Suppressor macrophage treated with lipopolysaccharide for 4 hours (primary cell): ENCODE results near the gene HP1BP3.
"Not testable (repeated sequence)": the region's sequence is repeated elsewhere in the genome, so short reads cannot be mapped to it uniquely, and the experiment has no call there.

Experiments used
- DNase-seq: peaks from one replicate; pipeline ENCODE4 v3.0.0-alpha.2; 2020

The HP1BP3 gene, protein sequence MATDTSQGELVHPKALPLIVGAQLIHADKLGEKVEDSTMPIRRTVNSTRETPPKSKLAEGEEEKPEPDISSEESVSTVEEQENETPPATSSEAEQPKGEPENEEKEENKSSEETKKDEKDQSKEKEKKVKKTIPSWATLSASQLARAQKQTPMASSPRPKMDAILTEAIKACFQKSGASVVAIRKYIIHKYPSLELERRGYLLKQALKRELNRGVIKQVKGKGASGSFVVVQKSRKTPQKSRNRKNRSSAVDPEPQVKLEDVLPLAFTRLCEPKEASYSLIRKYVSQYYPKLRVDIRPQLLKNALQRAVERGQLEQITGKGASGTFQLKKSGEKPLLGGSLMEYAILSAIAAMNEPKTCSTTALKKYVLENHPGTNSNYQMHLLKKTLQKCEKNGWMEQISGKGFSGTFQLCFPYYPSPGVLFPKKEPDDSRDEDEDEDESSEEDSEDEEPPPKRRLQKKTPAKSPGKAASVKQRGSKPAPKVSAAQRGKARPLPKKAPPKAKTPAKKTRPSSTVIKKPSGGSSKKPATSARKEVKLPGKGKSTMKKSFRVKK

DNA sequence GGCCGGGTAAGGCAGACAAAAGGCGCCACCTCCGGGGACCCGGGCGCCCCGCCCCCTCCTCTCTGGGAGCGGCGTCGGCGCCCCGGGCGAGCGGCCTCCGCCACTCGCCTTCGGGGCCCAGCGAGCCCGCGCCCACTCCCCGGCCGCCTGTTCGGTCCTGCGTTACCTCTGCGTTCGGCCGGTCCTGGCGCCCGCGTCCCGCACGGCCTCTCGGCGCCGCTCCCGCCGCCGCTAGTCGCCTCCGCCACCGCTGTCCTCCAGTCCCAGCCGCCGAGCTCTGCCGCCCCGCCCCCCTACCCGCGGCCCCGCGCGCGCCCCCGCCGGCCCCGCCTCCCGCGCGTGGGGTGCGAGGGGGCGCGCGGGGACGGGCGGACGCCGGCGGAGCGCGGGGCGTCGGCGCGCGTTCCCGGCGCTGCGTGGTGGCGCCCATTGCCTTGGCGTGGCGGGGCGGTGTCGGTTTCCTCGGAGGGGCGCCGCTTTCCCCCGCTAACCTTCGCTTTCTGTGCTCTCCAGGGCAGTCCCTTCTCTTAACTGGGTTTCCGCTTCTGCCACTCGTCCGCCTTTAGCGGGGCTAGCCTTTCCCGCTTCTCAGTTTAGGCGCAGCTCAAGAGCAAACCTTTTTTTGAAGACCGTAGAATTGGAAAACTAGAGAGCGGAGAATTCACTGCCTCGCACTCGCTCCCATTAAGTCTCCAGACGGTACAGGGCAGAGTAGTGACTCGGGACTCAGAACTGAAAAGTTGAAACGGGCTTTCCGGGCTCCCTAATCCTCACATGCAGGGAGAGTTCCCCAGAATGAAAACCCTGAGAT, at the start of gene HP1BP3:
HP1BP3 (minus strand) TSS at position 279 of the 811 bp plus-strand sequence. CDS start 6,867 bp downstream, outside the sequence.
- peak; percentile 91 for DNase-seq

DNA sequence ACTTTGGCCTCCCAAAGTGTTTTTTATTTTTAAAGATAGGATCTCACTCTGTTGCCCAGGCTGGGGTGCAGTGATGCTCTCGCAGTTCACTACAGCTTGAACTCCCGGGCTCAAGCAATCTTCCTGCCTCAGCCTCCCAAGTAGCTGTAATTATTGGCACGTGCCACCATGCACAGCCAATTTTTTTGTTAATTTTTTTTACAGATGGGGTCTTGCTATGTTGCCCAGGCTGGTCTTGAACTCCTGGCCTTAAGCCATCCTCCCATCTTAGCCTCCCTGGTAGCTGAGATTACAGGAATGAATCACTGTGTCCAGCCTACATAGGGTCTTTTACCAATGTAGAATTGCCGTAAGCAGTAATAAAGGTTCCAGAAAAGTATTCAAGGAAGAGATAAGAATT, 49.1 kb upstream of the HP1BP3 start:
- no peak for DNase-seq

DNA sequence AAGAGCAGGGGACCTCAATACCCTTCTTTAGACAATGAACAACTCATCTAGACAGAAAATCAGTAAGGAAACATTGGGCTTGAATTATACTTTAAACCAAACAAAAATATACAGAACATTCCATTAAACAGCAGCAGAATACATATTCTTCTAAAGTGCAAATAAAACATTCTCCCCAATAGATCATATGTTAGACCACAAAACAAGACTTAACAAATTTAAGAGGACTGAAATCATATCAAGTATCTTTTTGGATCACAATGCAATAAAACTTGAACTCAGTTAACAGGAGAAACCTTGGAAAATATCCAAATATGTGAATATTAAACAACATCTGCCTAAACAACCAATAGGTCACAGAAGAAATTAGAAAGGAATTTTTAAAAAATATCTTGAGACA, 47.7 kb upstream of the HP1BP3 start:
- DNase-seq = no peak

DNA sequence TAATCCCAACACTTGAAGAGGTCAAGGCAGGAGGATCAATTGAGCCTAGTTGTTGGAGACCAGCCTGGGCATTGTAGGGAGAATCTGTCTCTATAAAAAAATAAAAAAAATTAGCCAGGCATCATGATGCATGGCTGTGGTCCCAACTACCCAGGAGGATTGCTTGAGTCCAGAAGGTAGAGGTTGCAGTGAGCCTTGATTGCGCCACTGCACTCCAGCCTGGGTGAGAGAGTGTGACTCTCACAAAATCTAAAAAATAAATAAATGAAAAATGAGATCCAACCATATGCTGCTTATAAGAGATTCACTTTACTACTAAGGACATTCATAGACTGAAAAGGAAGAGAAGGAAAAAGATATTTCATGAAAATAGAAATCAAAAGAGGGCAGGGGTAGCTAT, 47.1 kb upstream of the HP1BP3 start:
- no peak for DNase-seq

DNA sequence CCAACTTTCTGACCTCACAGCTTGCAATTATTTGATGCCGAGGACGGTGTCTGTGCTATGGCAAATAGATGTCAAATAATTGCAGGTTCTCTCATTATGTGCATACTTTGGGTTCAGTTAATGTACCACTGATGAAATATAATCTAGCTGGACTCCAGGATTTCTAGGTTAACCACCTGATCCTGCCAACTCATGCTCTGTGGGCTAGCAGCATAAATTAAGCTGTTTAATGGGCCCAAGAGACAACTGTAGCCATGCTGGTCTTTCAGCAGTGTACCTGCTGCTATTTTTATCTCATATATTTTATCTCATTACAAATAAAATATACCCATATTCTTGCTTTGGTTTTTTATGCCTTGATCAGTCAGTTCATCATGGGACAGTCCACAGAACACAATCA, 43.3 kb upstream of the HP1BP3 start:
- DNase-seq = no peak

DNA sequence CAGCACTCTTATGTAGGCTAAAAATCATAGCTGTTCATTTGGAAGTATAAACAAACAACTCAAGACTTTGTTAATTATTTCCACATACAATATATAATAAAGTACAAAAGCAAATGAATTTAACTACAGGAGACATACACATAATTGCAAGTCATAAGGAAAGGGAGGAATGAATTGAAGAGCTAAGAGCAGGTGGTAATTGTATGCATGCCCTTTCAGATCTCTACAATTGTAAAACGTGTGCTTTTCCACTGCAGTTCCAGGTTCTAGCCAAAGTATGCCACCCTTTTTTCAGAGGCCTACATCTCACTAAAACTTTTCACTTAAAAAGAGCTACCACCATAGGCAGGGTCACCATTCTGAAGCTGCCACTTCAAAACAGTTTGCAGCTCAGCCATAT, 42.8 kb upstream of the HP1BP3 start:
- no peak for DNase-seq

DNA sequence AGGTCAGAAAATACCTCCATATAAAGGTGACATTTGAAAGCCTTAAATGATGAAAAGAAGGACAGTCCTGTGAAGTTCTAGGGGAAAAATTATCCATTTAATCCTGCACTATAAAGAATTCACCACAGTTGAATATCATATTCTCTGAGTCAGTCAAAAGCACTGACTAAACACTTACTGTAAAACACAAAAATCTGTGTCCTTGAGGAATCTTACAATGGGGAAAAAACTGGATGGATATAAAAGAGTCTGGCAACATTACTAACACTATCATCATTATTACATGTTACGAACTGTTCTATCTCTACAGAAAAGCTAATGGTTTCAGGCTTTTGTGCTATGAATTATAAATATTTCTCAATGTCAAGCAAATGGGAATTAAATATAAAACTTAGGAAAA, 42.4 kb upstream of the HP1BP3 start:
- no peak for DNase-seq

DNA sequence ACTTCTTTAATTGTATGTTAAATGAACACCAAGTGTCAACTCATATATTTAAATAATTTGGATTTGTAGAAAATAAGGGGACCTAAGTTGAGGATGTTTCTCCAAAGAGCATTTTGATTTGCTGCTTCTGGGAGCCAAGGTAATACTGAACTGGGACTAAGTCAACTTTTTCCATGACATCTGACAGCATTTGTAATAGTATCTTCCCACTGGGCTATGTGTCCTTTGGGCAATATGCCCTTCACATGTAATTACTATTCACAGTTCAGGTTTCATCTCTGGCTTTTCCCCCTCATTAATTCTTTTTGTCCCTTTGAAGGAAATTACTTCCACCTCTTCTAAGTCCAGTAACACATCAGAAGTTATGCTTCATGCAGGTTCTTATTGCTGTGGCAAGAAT, 36.7 kb upstream of the HP1BP3 start:
- DNase-seq = no peak

DNA sequence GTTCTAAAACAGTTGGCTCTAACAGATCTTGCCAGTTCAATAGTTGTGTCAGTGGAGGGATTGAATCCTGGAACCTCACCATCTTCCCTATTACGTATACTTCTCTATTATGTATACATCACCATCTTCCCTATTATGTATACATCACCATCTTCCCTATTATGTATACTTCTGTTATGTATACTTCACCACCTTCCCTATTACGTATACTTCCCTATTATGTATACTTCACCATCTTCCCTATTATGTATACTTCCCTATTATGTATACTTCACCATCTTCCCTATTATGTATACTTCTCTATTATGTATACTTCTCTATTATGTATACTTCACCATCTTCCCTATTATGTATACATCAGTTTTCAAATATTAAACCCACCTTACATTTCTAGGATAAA, 34.4 kb upstream of the HP1BP3 start:
- peak; percentile 2 for DNase-seq

DNA sequence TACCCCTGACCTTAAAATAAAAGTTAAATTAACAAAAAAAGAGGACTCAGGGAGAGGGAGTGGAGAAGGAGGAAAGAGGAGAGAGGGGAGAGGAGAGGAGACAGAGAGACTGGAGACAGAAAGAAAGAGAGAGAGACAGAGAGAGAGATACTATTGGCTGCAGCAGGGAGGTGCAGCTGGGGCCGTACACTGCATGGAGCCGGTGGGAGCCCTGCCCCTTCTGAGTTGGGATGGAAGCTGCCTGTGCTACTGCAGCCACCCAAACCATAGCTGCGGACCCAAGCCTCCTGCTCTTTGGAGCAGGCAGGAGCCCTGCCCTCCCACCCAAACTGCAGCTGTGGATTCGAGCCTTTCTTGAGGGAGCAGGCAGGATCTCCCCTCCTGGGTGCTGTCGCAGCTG, 32.7 kb upstream of the HP1BP3 start:
- no peak for DNase-seq

DNA sequence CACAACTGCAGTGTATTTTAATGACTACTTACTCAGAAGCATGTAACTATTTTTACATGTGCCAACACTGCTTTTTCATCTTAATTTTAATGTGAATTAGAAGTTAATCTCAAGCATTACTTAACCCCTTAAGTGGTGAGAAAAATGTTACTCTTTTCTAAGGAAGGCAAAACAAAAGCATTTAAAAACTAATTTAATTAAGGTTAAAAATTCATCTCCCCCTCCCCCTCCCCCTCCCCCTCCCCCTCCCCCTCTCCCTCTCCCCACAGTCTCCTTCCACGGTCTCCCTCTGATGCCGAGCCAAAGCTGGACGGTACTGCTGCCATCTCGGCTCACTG, 27.4 kb upstream of the HP1BP3 start:
- no peak for DNase-seq

DNA sequence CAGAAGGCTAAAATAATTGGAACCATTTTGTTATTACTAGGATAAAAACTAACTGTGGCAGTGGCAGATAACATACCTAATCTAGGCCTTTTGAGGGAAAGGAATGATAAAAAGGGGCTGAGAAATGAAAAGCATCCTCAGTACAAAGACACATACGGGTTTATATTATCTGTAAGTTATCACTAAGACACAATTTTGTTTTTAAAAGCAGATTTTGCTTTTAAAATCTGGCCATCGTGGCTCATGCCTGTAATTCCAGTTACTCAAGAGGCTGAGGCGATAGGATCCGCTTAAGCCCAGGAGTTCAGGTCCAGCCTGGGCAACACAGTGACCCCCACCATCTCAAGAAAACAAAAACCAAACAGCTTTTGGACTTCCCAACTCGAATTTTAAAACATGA, 24.8 kb upstream of the HP1BP3 start:
- DNase-seq = no peak

DNA sequence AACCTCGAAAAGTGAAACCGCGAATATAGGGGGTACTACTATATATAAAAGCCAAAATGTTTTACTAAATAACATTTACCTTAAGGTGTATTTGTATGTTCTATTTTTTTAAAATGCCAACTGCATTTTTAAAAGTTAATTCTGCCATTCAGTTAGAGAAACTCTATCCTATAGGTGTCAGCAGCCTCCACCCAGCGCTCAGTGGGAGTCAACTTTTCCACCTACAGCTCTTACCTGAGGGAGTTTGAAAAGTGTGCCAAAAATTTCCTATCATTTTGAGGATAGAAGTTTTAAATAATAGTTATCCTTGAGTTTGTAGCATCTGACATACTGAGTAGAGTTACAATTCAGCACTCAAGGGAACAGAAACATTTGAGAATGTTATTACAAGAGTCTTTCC, 6.1 kb upstream of the HP1BP3 start:
- DNase-seq = no peak

DNA sequence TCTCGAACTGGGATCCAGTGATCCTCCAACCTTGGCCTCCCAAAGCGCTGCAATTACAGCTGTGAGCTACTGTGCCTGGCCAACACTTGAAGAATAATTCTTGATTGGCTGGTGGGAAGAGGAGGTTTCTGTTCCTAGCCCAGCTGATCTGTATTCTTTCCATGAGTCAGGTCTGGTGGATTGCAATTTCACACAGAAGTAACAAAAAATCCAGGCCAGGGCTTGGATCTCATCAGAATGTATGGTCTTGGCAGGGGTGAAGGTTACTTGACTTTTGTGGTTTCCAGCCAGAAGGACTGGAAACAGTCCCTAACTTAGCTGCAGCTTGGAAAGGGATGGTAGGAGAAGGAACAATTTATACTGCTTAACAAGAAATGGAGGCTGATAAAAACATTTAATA, 5.1 kb upstream of the HP1BP3 start:
- DNase-seq = no peak

DNA sequence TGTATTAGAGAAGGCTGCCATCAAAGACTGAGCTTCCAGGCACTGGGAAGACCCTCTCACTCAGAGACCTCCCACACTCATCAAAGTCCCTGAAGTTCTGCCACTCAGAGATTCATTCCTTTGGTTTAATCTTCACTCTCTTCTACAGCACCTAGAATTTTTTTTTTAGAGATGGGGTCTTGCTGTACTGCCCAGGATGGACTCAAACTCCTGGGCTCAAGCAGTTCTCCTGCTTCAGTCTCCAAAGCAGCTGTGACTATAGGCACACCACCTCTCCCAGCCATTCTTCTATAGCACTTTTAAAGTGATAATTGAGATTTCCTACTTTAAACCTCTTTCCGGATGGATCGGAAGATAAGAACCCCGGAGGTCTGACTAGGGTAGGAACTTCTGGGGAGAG, 3.7 kb upstream of the HP1BP3 start:
- no peak for DNase-seq

DNA sequence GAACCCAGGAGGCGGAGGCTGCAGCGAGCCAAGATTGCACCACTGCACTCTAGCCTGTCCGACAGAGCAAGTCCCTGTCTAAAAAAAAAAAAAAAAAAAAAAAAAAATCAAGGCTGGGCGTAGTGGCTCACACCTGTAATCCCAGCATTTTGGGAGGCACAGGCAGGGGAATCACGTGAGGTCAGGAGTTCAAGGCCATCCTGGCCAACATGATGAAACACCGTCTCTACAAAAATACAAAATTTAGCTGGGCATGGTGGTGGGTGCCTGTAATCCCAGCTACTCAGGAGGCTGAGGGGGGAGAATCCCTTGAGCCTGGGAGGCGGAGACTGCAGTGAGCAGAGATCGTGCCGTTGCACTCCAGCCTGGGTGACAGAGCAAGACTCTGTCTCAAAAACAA, 2.5 kb upstream of the HP1BP3 start:
- not testable (repeated sequence) for DNase-seq

DNA sequence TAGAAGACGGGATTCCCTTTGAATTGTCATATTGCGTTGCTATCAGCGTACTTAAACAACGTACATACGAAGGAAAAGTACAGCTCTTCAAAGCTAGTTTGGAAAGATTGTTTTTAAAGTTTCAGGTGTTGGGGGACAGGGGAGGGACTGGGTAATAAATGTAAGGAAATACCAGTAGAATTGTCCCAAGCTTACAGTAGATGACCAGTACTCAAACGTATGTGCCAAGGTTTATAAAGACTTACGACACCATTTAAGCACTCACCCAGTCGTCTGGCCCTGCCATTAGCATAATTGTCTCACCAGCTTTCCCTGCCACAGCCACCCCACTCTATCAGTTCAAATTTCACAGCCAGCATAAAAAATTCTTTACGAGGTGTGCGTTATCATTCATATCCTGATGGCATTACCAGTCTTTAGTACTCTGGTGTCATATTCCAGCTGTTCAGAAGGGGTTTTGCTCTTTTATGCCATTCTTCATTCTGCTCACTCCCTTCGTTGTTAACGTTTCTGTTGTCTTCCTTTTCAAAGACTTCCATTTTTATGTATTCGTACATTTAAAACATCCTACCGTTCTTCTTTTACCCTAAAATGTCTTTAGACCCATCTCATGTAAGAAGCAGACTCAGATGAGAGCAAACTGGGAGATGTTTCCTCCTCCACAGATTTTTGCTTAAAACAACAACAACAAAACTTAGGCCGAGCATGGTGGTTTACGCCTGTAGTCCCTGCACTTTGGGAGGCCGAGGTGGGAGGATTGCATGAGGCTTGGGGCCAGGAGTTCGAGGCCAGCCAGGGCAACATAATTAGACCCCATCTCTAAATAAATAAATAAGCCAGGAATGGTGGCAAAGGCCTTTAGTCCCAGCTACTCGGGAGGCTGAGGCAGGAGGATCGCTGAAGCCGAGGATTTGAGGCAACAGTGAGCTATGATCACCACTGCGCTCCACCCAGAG, 1.0 kb upstream of the HP1BP3 start:
- peak; percentile 68 for DNase-seq

DNA sequence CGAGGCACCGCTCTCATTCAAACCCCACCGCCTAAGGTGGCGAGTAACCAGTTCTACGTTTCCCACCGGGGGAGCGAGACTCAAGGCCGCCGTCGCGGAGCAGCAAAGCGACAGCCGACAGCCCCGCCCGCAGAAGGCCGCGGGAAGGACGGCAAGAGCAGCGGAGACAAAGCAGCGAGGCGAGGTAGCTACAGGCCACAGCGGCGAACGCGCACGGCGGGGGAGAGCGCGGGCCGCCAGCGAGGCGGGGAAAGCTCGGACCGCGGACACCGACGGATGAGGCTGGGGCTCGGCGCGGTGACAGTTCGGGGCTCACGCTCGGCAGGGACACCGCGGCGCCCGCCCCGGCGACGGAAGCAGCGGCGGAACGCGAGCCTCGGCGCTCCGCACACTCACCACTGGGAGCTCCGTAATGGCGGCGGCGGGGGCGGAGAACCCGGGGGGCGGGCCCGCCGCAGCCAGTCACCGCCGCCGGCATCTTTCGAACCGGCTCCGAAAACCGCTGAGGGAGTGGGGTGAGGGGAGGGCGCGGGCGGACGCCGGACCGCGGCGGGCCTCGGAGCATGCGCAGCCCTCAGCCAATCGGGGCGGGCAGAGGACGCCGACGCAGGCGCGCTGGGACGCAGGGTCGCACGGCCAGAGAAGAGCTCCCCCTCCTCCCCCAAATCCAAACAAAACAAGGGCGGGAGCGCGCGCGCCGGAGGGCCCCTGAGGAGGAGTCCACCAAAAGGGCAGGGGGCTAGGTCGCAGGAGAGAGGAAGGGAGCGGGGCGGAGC, 666 bp downstream of the HP1BP3 start:
- DNase-seq = peak; percentile 97

DNA sequence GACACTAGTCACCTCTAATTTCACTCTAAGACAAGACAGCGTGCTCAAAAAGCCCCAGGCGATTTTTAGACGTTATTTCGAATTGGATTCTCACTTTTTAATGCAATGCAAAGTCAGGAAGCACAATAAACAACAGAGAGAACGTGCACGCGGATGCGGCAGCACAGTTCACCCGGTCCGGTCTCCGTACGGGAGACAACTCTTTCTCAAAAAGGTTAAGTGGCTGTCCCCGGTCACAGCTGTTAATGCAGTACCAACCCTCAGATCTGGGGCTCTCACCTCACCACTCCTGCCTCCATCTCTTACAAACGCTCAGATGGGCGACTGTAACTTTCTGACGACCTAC, 1.2 kb downstream of the HP1BP3 start:
- DNase-seq = no peak

DNA sequence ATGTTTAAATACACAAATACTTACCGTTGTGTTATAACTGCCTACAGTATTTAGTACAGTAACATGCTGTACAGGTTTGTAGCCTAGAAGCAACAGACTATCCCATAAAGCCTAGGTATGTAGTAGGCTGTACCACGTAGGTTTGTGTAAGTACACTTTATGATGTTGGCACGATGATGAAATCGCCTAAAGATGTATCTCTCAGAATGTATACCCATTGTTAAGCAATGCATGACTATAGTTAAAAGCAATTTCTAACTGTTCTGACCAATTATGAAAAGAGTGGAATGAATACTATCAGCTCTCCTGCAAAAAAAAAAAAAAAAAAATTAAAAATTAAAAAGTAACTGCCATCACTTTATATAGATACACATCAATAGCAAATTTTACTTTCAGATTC, 11.4 kb downstream of the HP1BP3 start:
- DNase-seq = no peak

DNA sequence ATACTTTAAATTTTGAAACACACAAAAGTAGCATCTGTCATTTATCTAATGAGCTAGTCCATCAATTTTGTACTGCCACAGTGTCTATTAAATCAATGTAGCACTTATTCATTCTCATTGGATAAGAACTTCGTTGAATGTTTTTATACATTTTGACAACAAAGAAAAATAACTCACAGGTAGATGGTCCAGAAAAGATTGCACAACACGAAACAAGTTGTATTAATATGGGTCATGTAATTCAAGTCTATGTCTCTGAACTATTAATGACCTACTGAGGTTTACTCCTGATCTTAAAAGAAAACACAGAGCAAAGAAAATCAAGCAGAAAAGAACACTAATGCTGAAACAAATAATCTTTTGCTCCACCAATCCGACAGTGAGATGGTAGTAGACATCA, 15.3 kb downstream of the HP1BP3 start:
- no peak for DNase-seq
